Smooth muscle cell (in vitro differentiated cells): ENCODE measurements around the gene PEAR1. TPM values are rescaled to one million over a fixed set of nuclear protein-coding genes. Genes with fewer than 3 reads are reported as not detected.
A peak's percentile ranks its signal among the peaks of the same experiment; 100 is the strongest.

Source experiments
- DNase-seq: peaks from one replicate; lab custom pipeline; 2025; ENCODE audit not compliant: unreplicated experiment; lab: John Stamatoyannopoulos, UW
- H2AFZ ChIP-seq: fragments of 200-600 bp; sonication (generic); 2 replicates; pipeline ENCODE4 v1.6.0; 2016; ENCODE audit warnings: antibody characterized with exemption, low read depth, mild to moderate bottlenecking
- H3F3A ChIP-seq: fragments of 200-600 bp; sonication (generic); 2 replicates; pipeline ENCODE4 v1.6.0; 2017; ENCODE audit warnings: antibody characterized with exemption, low read depth
- H3K27ac ChIP-seq: fragments of 200-600 bp; sonication (generic); 2 replicates; pipeline ENCODE4 v1.5.1; 2016; ENCODE audit warnings: low read depth, mild to moderate bottlenecking
- H3K27me3 ChIP-seq: fragments of 200-600 bp; sonication (generic); 2 replicates; pipeline ENCODE4 v1.6.1; 2016; ENCODE audit warnings: low read depth, mild to moderate bottlenecking
- H3K36me3 ChIP-seq: fragments of 200-600 bp; sonication (generic); 2 replicates; pipeline ENCODE4 v1.5.1; 2016; ENCODE audit warnings: low read depth
- H3K4me1 ChIP-seq: fragments of 200-600 bp; sonication (generic); 2 replicates; pipeline ENCODE4 v1.5.1; 2016; ENCODE audit warnings: low read depth
- H3K4me2 ChIP-seq: fragments of 200-600 bp; sonication (generic); 2 replicates; pipeline ENCODE4 v1.6.0; 2016; ENCODE audit warnings: mild to moderate bottlenecking
- H3K4me3 ChIP-seq: fragments of 200-600 bp; sonication (generic); 2 replicates; pipeline ENCODE4 v1.5.1; 2016; ENCODE audit warnings: mild to moderate bottlenecking
- H3K79me2 ChIP-seq: fragments of 200-600 bp; sonication (generic); 2 replicates; pipeline ENCODE4 v1.6.0; 2016; ENCODE audit warnings: low read depth, mild to moderate bottlenecking
- H3K9ac ChIP-seq: fragments of 200-600 bp; sonication (generic); 2 replicates; pipeline ENCODE4 v1.6.0; 2016; ENCODE audit warnings: low read depth
- H3K9me3 ChIP-seq: fragments of 200-600 bp; sonication (generic); replicated peaks from 2 replicates; pipeline ENCODE4 v1.5.1; 2016; ENCODE audit warnings: low read depth
- H4K20me1 ChIP-seq: fragments of 200-600 bp; sonication (generic); 2 replicates; pipeline ENCODE4 v1.6.0; 2016; ENCODE audit warnings: low read depth
- CTCF ChIP-seq: fragments of 200-600 bp; sonication (generic); IDR thresholded peaks from 2 replicates; pipeline ENCODE4 v1.5.1; 2017; ENCODE audit warnings: borderline replicate concordance, mild to moderate bottlenecking, antibody characterized with exemption; ENCODE audit not compliant: insufficient read depth, poor library complexity, severe bottlenecking
- WGBS: methylation state at CpG from one replicate; pipeline ENCODE4 v1.1.7; 2016; ENCODE audit warnings: low lambda C conversion rate; 5-methylcytosine and 5-hydroxymethylcytosine counted together
- polyA plus RNA-seq: library from polyadenylated mRNA; unstranded; fragments of >200 nt; fragmentation: Nextera tagmentation; extraction: Ambion mirVana; gene quantifications from 2 replicates; pipeline ENCODE4 v1.2.1, GENCODE V29; 2016
- total RNA-seq: library from RNA; depleted of rRNA; stranded (reverse); fragments of >200 nt; gene quantifications from 2 replicates; pipeline ENCODE4 v1.2.3, GENCODE V29; 2014

PEAR1 gene
- total and polyA plus RNA-seq, 2 experiments from 2014 or later: 2.3 to 3.7 TPM

- no peak for TF ChIP-seq CTCF
- Histone ChIP-seq H2AFZ (no peak overlapping the region), H3K79me2 (no peaks in the 10 kb centered on the region), H3K4me3 (no peak overlapping the region), H3F3A (peaks cover 4% of the 10 kb centered on the region), H3K9ac (no peak overlapping the region), H3K4me1 (peaks cover 8% of the 10 kb centered on the region), H3K27ac (peak overlapping the region; percentile 80), H3K36me3 (no peaks in the 10 kb centered on the region), H3K27me3 (no peaks in the 10 kb centered on the region), H3K9me3 (no peaks in the 10 kb centered on the region), H4K20me1 (no peaks in the 10 kb centered on the region), H3K4me2 (peak overlapping the region; percentile 76)
- no peak for DNase-seq
- 67% methylated on average over 14 of the region's 14 CpGs for WGBS
Measured at GRCh38 chr1:156897078-156897825, 3.7 kb downstream of the PEAR1 start.

DNA sequence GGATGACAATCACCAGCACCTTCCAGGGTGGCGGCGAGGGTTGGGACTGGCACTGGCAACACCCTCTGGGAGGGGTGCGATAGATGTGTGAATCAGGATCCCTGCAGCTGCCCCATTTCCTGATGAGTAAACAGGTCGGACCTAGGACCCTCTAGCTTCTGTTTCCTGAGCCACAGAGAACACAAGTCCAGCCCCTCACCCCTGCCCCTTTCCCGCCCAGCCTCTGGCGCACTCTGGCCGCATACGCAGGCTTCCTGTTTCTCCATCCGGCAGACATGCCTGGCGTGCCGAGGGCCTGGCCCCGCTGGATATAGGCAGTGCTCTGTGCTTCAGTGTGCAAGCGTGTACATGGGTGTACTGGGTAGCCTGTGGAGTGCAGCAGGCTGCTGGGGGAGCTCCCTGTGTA, 4.6 kb downstream of the PEAR1 start:
- H3K9me3 ChIP-seq: no peaks in the 10 kb centered on the region
- H3F3A ChIP-seq: peaks cover 4% of the 10 kb centered on the region
- H3K79me2 ChIP-seq: no peaks in the 10 kb centered on the region
- no peak overlapping the region for H3K4me2 ChIP-seq
- 56% methylated on average over 13 of the region's 13 CpGs for WGBS
- DNase-seq: no peak
- H3K4me3 ChIP-seq: no peak overlapping the region
- no peak overlapping the region for H3K27ac ChIP-seq
- no peak overlapping the region for H3K9ac ChIP-seq
- no peaks in the 10 kb centered on the region for H3K36me3 ChIP-seq
- no peaks in the 10 kb centered on the region for H3K27me3 ChIP-seq
- no peak for TF ChIP-seq CTCF
- no peaks in the 10 kb centered on the region for H4K20me1 ChIP-seq
- no peak overlapping the region for H2AFZ ChIP-seq
- H3K4me1 ChIP-seq: peaks cover 8% of the 10 kb centered on the region

GRCh38 chr1:156898971-156899664, 5.6 kb downstream of the PEAR1 start:
- Histone ChIP-seq H3K36me3 (no peaks in the 10 kb centered on the region), H3K27ac (no peak overlapping the region), H3K9ac (no peak overlapping the region), H3K79me2 (no peaks in the 10 kb centered on the region), H3K27me3 (no peaks in the 10 kb centered on the region), H3K4me2 (no peak overlapping the region), H3K4me1 (peaks cover 8% of the 10 kb centered on the region), H3K9me3 (no peaks in the 10 kb centered on the region), H3K4me3 (no peak overlapping the region), H4K20me1 (no peaks in the 10 kb centered on the region), H3F3A (no peaks in the 10 kb centered on the region), H2AFZ (no peak overlapping the region)
- 92% methylated on average over 12 of the region's 12 CpGs for WGBS
- DNase-seq: no peak
- TF ChIP-seq CTCF: no peak
